Stimulated activated CD8-positive, alpha-beta memory T cell treated with anti-CD3 and anti-CD28 coated beads, Interleukin-7, amount 100 ng/mL, for 48 hours (primary cell): ENCODE measurements around the gene PACSIN3.
A peak's percentile ranks its signal among the peaks of the same experiment; 100 is the strongest.

Experiments used
- DNase-seq, 2 donors: peaks; one replicate each; pipeline ENCODE4 v3.0.0-alpha.2; 2020; ENCODE audit warnings: low read depth in 1 of 2; ENCODE audit errors: extremely low read depth in 1 of 2

The PACSIN3 gene

GRCh38 chr11:47177229-47177845, 8.9 kb downstream of the PACSIN3 start:
- DNase-seq, result peak; percentile 31 to 64

- peak; percentile 92 to 97 for DNase-seq
These were observed 9.7 kb downstream of the PACSIN3 start, which contains the start of gene ARFGAP2 for GRCh38 chr11:47176328-47177228. Gene ARFGAP2 (minus strand): TSS chr11:47176879. CDS start chr11:47176853, 26 bp downstream.

- no peak for DNase-seq
These were observed 10.4 kb downstream of the PACSIN3 start for GRCh38 chr11:47175746-47176327.

GRCh38 chr11:47172740-47173336, 13.4 kb downstream of the PACSIN3 start:
- no peak for DNase-seq

GRCh38 chr11:47171856-47172255, 14.4 kb downstream of the PACSIN3 start:
- no peak for DNase-seq

- no peak for DNase-seq
These were observed 15.0 kb downstream of the PACSIN3 start for GRCh38 chr11:47171061-47171838.

GRCh38 chr11:47166368-47166767, 19.9 kb downstream of the PACSIN3 start:
- DNase-seq, result no peak

GRCh38 chr11:47165253-47165840, 20.9 kb downstream of the PACSIN3 start:
- DNase-seq, result no peak

GRCh38 chr11:47164321-47164720, 21.9 kb downstream of the PACSIN3 start:
- DNase-seq, result no peak

GRCh38 chr11:47163898-47164297, 22.3 kb downstream of the PACSIN3 start:
- no peak for DNase-seq

GRCh38 chr11:47163193-47163592, 23.0 kb downstream of the PACSIN3 start:
- DNase-seq, result no peak

GRCh38 chr11:47162426-47162825, 23.8 kb downstream of the PACSIN3 start:
- no peak for DNase-seq

- DNase-seq, result no peak
These were observed 24.3 kb downstream of the PACSIN3 start for GRCh38 chr11:47161890-47162289.

GRCh38 chr11:47161134-47161854, 24.9 kb downstream of the PACSIN3 start:
- DNase-seq, result no peak

GRCh38 chr11:47160753-47161133, 25.5 kb downstream of the PACSIN3 start:
- no peak for DNase-seq

- no peak for DNase-seq
These were observed 28.0 kb downstream of the PACSIN3 start for GRCh38 chr11:47158242-47158641.

GRCh38 chr11:47157805-47158204, 28.4 kb downstream of the PACSIN3 start:
- no peak for DNase-seq

- DNase-seq, result no peak
These were observed 29.3 kb downstream of the PACSIN3 start for GRCh38 chr11:47156951-47157350.

- DNase-seq, result no peak
These were observed 29.9 kb downstream of the PACSIN3 start for GRCh38 chr11:47156333-47156732.

GRCh38 chr11:47155879-47156278, 30.4 kb downstream of the PACSIN3 start:
- no peak for DNase-seq
